ENCODE measurements around the gene DCTD.

DCTD gene

GRCh38 chr4:182888891-182889290 lies 28.3 kb downstream of the DCTD start:
- no peak for DNase-seq

GRCh38 chr4:182886768-182887167 lies 30.4 kb downstream of the DCTD start:
- DNase-seq: no peak

- no peak for DNase-seq
Observed at GRCh38 chr4:182886205-182886604, 31.0 kb downstream of the DCTD start.

DNA sequence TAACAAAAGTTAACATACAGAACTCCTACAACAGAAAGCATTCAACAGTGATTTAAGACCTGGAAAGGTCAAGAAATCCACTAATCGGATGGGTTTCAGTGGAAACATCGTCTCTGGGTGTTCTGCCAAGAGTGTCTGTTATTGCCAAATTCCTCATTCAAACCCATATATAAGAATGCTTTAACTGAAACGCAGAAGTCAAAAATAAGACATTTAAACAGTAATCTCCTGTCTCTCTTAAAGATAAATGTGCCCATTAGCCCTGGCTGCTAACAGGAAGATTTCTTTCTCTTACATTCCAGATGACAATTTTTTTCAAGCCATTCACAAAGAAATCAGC lies 31.5 kb downstream of the DCTD start:
- DNase-seq: no peak

- DNase-seq: no peak
Observed at GRCh38 chr4:182885022-182885737, 32.0 kb downstream of the DCTD start.

- no peak for DNase-seq
Observed at GRCh38 chr4:182884040-182884439, 33.1 kb downstream of the DCTD start.

- DNase-seq: no peak
Observed at GRCh38 chr4:182883351-182883750, 33.8 kb downstream of the DCTD start.

DNA sequence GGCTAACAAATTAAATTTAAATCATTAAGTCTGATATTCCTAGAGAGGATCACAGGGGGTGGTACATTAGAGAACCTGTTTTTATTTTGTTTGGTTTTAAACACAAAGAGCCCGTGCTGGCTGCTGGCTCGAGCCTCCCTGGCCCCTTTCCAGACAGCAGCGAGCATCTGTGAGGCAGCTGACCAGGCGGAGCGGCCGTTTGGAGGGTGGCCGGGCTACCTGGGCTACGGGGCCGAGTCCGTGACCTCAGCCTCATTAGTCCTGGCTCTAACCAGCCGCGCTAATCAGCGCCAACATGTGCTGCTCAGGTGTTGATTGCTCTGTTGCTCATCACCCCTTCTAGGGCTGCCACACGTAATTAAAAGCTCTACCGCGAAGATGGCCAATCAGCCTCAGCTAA lies 35.3 kb downstream of the DCTD start:
- DNase-seq: no peak

- DNase-seq: no peak
Observed at GRCh38 chr4:182880387-182881356, 36.5 kb downstream of the DCTD start.

DNA sequence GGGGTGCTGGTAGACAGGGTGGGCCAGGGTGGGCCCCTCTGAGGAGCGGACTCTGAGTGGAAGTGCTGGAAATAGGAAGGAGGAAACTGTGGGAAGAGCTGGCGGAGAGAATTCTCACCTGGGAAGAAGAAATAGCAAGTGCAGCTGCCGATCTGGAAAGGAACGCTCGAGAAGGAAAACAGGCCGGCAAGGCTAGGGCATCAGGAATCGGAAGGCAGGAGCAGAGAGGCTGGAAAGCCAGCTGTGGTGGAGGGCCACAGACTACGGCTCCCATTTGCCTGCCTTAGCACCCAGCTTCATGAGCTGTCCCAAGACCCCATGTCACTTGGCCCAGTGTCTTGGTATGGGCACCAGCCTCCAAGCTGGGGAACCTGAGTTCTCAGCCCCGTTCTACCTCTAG lies 37.3 kb downstream of the DCTD start:
- no peak for DNase-seq

- no peak for DNase-seq
Observed at GRCh38 chr4:182878633-182879495, 38.3 kb downstream of the DCTD start.

DNA sequence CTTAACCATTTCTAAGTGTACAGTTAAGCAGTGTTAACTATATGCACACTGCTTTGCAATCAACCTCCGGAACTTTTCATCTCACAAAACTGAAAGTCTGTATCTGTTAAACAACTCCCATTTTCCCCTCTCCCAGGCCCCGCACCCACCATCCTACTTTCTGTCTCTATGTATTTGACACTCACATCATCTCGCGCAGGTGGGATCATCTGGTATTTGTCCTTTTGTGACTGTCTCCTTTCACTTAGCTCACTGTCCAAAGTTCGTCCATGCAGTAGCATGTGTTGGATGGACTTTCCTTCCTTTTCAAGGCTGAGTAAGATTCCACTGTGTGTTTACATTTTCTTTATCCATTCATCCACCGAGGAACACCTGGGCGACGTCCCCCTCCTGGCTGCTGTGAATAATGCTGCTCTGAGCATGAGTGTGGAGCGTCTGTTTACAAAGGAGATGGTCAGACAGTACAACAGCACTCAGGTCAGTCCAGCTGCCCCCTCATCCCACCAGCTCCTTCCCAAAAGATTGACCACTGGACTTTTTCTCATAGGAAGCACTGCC lies 39.8 kb downstream of the DCTD start:
- DNase-seq: no peak

DNA sequence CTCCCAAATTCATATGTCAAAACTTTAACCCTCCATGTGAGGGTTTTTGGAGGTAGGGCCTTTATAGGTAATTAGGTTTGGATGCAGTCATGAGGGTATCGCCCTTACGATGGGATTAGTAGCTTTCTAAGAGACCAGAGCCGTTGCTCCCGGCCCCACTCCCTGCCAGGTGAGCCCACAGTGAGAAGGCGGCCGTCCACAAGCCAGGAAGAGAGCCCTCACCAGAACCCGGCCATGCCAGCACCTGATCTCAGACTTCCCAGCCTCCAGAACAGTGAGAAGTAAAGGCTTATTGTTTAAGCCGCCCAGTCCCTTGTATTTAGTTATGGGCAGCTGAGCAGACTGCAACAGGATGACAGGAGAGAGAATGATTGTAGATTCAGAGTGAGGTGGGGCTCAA lies 40.8 kb downstream of the DCTD start:
- DNase-seq: no peak

- DNase-seq: no peak
Observed at GRCh38 chr4:182875453-182876405, 41.5 kb downstream of the DCTD start.

DNA sequence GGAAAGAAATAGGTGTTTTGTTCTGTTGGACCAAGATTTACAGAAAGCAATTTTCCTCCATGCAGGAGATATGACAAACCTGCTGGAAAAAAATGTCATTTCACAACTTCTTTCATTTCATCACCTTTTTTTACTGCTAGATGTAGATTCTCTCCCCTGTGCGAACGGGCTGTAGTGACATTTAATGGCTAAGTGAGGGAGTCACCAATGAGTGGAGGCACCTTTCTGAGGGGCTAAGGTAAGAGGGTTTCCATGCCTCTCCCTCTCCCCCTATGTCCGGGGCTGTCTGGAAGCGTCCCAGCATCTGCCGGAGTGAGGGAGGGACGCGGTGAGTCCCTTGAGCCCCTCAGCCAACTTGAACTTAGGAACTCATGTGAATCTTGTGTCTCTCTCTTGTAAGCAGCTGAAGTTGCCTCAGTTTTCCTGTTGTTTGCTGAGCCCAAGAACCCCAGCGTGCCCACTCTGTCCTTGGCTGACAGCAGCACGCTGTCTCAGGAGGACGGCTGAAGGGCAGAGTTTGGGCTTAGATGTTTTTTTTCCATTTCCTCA lies 42.3 kb downstream of the DCTD start:
- DNase-seq: no peak

DNA sequence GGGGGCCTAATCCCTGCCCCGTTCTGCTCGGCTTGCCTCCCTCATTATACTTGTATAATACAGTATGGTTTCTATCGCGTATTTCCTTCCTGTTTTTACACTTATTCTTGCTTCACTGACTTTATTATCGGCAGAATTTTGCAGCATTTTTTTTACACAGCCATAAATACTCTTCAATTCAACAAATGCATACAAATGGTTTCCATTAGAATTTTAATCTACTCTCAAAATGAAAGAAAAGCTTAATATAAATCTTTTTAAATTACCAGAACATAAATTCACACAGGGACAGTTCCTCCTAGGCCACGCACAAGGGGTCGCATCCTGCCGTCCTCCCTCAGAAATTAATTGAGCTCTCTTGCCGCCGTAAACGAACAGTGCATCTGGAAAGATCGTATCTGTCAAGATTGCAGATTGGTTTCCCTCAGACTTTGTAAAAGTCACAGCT lies 42.9 kb downstream of the DCTD start:
- no peak for DNase-seq

- no peak for DNase-seq
Observed at GRCh38 chr4:182873726-182874125, 43.5 kb downstream of the DCTD start.

DNA sequence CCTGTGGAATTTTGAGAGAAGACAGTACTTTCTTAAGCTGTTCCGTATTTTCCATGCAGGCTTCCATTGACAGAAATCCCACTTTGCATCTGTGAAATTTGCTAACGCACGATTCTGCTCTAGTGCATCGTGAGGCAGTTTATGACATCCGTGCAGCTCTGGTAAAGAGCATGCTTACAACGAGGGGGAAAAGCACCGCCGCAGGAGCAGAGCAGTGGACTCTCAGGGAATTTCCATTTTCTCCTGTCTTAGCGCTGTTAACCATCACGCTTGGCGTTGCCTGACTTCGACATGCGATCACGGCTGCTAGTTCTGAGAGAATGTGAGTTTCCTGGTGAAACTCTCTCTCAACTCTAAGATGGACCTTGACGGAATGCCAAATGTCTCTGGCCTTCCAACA lies 43.9 kb downstream of the DCTD start:
- no peak for DNase-seq

DNA sequence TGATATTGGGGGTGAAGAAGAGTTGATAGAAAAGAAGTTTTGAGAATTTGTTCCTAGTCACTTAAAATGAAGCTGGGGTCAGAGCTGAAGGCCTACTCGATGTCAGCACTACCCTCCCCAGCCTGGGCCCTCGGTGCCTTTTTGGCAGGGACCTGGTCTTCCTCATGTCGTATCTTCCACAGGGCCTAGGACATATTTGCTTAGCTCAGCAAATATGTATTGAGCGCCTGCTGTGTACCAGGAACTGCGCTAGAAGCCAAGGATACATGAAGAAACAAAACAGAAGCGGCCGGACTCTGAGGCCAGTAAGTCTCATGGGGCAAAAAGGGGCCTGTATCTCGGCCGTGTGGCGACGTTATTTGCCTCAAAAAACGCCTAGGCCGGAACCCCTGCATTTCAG lies 44.3 kb downstream of the DCTD start:
- DNase-seq: no peak

- no peak for DNase-seq
Observed at GRCh38 chr4:182871616-182872015, 45.6 kb downstream of the DCTD start.

DNA sequence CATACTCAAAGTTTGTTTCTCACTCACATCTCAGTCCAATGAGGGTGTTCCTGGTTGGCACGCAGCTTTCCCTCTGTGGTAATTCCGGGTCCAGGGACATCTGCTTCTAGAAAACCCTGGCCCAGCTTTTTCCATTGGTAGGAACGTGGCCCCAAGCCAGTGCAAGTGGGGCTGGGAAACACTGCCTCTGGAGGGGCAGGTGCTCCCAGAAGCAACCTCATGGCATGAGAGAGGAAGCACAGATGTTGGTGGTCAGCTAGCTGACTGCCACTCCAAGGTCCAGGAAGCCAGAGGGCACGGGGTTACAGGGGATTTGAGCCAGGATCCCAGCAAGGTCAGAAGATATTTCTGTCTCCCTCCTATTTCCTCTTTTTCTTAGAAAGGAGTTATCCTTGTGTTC lies 47.5 kb downstream of the DCTD start:
- DNase-seq: no peak
